SK-N-SH (cell line): Measurements from ENCODE around the gene BMP2K. TPM values are rescaled to one million over a fixed set of nuclear protein-coding genes. Genes with fewer than 3 reads are reported as not detected.

Source experiments
- CTCF ChIA-PET: fragments of 300-600, 350-600 bp; formaldehyde crosslinking; extraction: SDS; loops from one replicate; lab custom pipeline; 2021; lab: Yijun Ruan, JAX
- POLR2A ChIA-PET: fragments of 350-600 bp; sonication (Branson Sonifier 250); formaldehyde crosslinking; extraction: SDS; loops from one replicate; lab custom pipeline; 2020; ENCODE audit warnings: antibody characterized with exemption, inconsistent platforms; lab: Yijun Ruan, JAX
- DNase-seq: peaks from one replicate; pipeline ENCODE4 v3.0.0; 2012
- H2AFZ ChIP-seq: fragments of 200-600 bp; sonication (generic); 2 replicates; pipeline ENCODE4 v1.8.1; 2016; ENCODE audit warnings: antibody characterized with exemption, mild to moderate bottlenecking, low read depth
- H3F3A ChIP-seq: fragments of 200-600 bp; sonication (generic); replicated peaks from 2 replicates; pipeline ENCODE3; 2016; ENCODE audit warnings: antibody characterized with exemption, mild to moderate bottlenecking; ENCODE audit not compliant: insufficient read depth
- H3K27ac ChIP-seq, 2 experiments: fragments of 200-500 bp in 1 of 2; fragments of 200-600 bp in 1 of 2; sonication (Bioruptor generic) in 1 of 2; sonication (generic), shearing (Covaris generic) in 1 of 2; 2 replicates each; pipeline versions ENCODE4 v1.5.1 to v1.6.1; 2014 to 2016; ENCODE audit warnings: low read depth in 2 of 2, inconsistent platforms in 1 of 2, low read length in 1 of 2, mild to moderate bottlenecking in 1 of 2, mixed read lengths in 1 of 2
- H3K27me3 ChIP-seq: fragments of 200-600 bp; sonication (generic), shearing (Covaris generic); 2 replicates; pipeline ENCODE4 v1.6.1; 2016; ENCODE audit warnings: mixed run types; ENCODE audit not compliant: insufficient read depth
- H3K36me3 ChIP-seq, 2 experiments: fragments of 200-500 bp in 1 of 2; fragments of 200-600 bp in 1 of 2; sonication (Bioruptor generic) in 1 of 2; sonication (generic) in 1 of 2; replicated peaks in 1 of 2; 2 replicates each; pipeline versions ENCODE3 to v1.5.1; 2014 to 2016; ENCODE audit warnings: low read length in 1 of 2, mild to moderate bottlenecking in 1 of 2; ENCODE audit not compliant: insufficient read depth in 2 of 2, control insufficient read depth in 1 of 2
- H3K4me1 ChIP-seq, 2 experiments: fragments of 200-500 bp in 1 of 2; fragments of 200-600 bp in 1 of 2; sonication (Bioruptor generic) in 1 of 2; sonication (generic), shearing (Covaris generic) in 1 of 2; 2 replicates each; pipeline versions ENCODE4 v1.5.1 to v1.6.1; 2014 to 2016; ENCODE audit warnings: low read depth in 1 of 2, low read length in 1 of 2, mixed run types in 1 of 2; ENCODE audit not compliant: insufficient read depth in 2 of 2, control insufficient read depth in 1 of 2
- H3K4me2 ChIP-seq: fragments of 200-600 bp; sonication (generic), shearing (Covaris generic); 2 replicates; pipeline ENCODE4 v1.6.1; 2017; ENCODE audit warnings: mixed run types
- H3K4me3 ChIP-seq, 2 experiments: fragments of 200-500 bp in 1 of 2; fragments of 200-600 bp in 1 of 2; sonication (Bioruptor generic) in 1 of 2; sonication (generic), shearing (Covaris generic) in 1 of 2; 2 replicates each; pipeline versions ENCODE4 v1.5.1 to v1.8.1; 2014 to 2016; ENCODE audit warnings: low read depth in 2 of 2, inconsistent platforms in 1 of 2, low read length in 1 of 2, mild to moderate bottlenecking in 1 of 2, mixed read lengths in 1 of 2, moderate library complexity in 1 of 2
- H3K79me2 ChIP-seq: fragments of 200-600 bp; sonication (generic); 2 replicates; pipeline ENCODE4 v1.8.1; 2017; ENCODE audit warnings: mild to moderate bottlenecking; ENCODE audit not compliant: insufficient read depth
- H3K9ac ChIP-seq: fragments of 200-600 bp; sonication (generic); 2 replicates; pipeline ENCODE4 v1.6.1; 2017; ENCODE audit warnings: mixed run types
- H3K9me2 ChIP-seq: fragments of 200-600 bp; sonication (generic); 2 replicates; pipeline ENCODE4 v1.6.1; 2017; ENCODE audit warnings: mixed run types
- H3K9me3 ChIP-seq: fragments of 200-600 bp; sonication (generic); 2 replicates; pipeline ENCODE4 v1.6.1; 2017; ENCODE audit warnings: mixed run types, mild to moderate bottlenecking, moderate library complexity
- H4K20me1 ChIP-seq: fragments of 200-600 bp; sonication (generic); 2 replicates; pipeline ENCODE4 v1.6.1; 2017; ENCODE audit warnings: mild to moderate bottlenecking, mixed run types; ENCODE audit not compliant: insufficient read depth
- CHD2 ChIP-seq: fragments of 150-350 bp; IDR thresholded peaks from 2 replicates; pipeline ENCODE4 v1.6.1; 2018; ENCODE audit warnings: low read length; ENCODE audit not compliant: partially characterized antibody
- ELF1 ChIP-seq: IDR thresholded peaks from 2 replicates; pipeline ENCODE4 v1.4.0; 2012
- EP300 ChIP-seq, 2 experiments: IDR thresholded peaks; 2 replicates each; pipeline versions ENCODE4 v1.4.0 to v1.6.1; 2012; ENCODE audit warnings: borderline replicate concordance in 1 of 2, low read depth in 1 of 2, low read length in 1 of 2
- EZH2phosphoT487 ChIP-seq: fragments of 200-600 bp; sonication (generic); IDR thresholded peaks from 2 replicates; pipeline ENCODE4 v1.6.1; 2017; ENCODE audit warnings: low read depth, mixed run types, mild to moderate bottlenecking, antibody characterized with exemption, moderate library complexity, borderline replicate concordance
- FOSL2 ChIP-seq: IDR thresholded peaks from 2 replicates; pipeline ENCODE4 v1.4.0; 2012; ENCODE audit warnings: low read depth, mild to moderate bottlenecking, moderate library complexity, borderline replicate concordance
- FOXJ3 ChIP-seq: sonication (generic); formaldehyde crosslinking; IDR thresholded peaks from 2 replicates; pipeline ENCODE4 v1.5.1; 2020; ENCODE audit warnings: mild to moderate bottlenecking, missing genetic modification reagents
- FOXM1 ChIP-seq: IDR thresholded peaks from 2 replicates; pipeline ENCODE4 v1.4.0; 2012; ENCODE audit warnings: low read depth, mild to moderate bottlenecking
- POLR2AphosphoS5 ChIP-seq: IDR thresholded peaks from 2 replicates; pipeline ENCODE4 v1.6.1; 2012; ENCODE audit warnings: low read depth, low read length
- RFX5 ChIP-seq: IDR thresholded peaks from 2 replicates; pipeline ENCODE4 v1.6.1; 2012; ENCODE audit warnings: mild to moderate bottlenecking, improper control_type of control experiment, low read length
- RXRA ChIP-seq: IDR thresholded peaks from 2 replicates; pipeline ENCODE4 v1.4.0; 2012; ENCODE audit warnings: low read depth, mild to moderate bottlenecking, borderline replicate concordance
- TEAD4 ChIP-seq: IDR thresholded peaks from 2 replicates; pipeline ENCODE4 v1.4.0; 2012; ENCODE audit warnings: mild to moderate bottlenecking, borderline replicate concordance; ENCODE audit not compliant: insufficient read depth
- YY1 ChIP-seq: IDR thresholded peaks from 2 replicates; pipeline ENCODE4 v1.4.0; 2012; ENCODE audit warnings: low read depth, mild to moderate bottlenecking
- WGBS: methylation state at CpG from one replicate; pipeline ENCODE4 v1.1.6; 2017; ENCODE audit warnings: low lambda C conversion rate; 5-methylcytosine and 5-hydroxymethylcytosine counted together
- polyA plus RNA-seq, 3 experiments: library from polyadenylated mRNA; depleted of rRNA; stranded (reverse); fragments of >200 nt; gene quantifications; 2 replicates each; pipeline ENCODE4 v1.2.3, GENCODE V29; 2012
- TF ChIP-seq, protein P1 (sequence below): fragments of 150-350 bp; IDR thresholded peaks from 2 replicates; pipeline ENCODE4 v1.6.1; 2016; ENCODE audit warnings: mild to moderate bottlenecking, low read depth, low read length
- TF ChIP-seq, protein P2 (sequence below): IDR thresholded peaks from 2 replicates; pipeline ENCODE4; 2012

Gene BMP2K
- polyA plus RNA-seq, 1 of the 3 experiments (the other 2 are of a cell fraction): 7.2 TPM

DNA sequence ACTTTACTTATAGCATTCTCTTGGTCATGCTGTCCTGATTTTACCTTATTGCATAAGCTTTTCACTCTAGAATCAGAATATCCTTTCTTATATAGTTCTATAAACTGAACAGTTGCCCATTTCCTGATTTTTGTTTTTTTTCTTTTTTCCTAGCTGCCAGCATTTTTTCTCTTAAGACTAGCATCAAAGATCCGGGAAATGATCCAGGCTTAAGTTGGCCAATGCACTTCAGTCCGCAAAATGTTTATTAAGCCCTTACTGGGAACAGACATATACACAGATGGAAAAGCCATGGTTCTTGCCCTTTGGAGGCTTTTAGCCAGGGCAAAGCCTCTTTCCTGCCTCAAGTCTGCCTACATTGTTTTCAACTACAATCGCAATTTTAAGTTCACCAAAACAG is 10.1 kb upstream of the BMP2K start:
- H3K36me3 ChIP-seq: no peaks in the 10 kb centered on the region
- no peaks in the 10 kb centered on the region; a peak in 2 of 4 replicates for H3K4me1 ChIP-seq
- no peaks in the 10 kb centered on the region for H3K9me3 ChIP-seq
- H3K79me2 ChIP-seq: no peaks in the 10 kb centered on the region
- WGBS: 93% methylated on average over 3 of the region's 3 CpGs
- H3K9ac ChIP-seq: no peak overlapping the region
- no peaks in the 10 kb centered on the region for H3K27me3 ChIP-seq
- no peaks in the 10 kb centered on the region for H3K9me2 ChIP-seq
- no peak overlapping the region for H3K4me3 ChIP-seq
- H3K27ac ChIP-seq: no peak overlapping the region
- no peaks in the 10 kb centered on the region for H4K20me1 ChIP-seq
- no peak for DNase-seq
- ChIA-PET CTCF (no interaction called here), POLR2A (no interaction called here)
- no peak overlapping the region for H2AFZ ChIP-seq
- peaks cover 29% of the 10 kb centered on the region for H3F3A ChIP-seq
- H3K4me2 ChIP-seq: no peak overlapping the region
- TF ChIP-seq EP300 (IDR thresholded peaks at IDR 0.05; ENCODE audit: borderline replicate concordance in 1 of 2, low read depth in 1 of 2, low read length in 1 of 2) (no peak), EZH2phosphoT487 (no peak), TEAD4 (no peak), POLR2AphosphoS5 (no peak)
- TF ChIP-seq, protein P1, sequence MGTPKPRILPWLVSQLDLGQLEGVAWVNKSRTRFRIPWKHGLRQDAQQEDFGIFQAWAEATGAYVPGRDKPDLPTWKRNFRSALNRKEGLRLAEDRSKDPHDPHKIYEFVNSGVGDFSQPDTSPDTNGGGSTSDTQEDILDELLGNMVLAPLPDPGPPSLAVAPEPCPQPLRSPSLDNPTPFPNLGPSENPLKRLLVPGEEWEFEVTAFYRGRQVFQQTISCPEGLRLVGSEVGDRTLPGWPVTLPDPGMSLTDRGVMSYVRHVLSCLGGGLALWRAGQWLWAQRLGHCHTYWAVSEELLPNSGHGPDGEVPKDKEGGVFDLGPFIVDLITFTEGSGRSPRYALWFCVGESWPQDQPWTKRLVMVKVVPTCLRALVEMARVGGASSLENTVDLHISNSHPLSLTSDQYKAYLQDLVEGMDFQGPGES: no peak

DNA sequence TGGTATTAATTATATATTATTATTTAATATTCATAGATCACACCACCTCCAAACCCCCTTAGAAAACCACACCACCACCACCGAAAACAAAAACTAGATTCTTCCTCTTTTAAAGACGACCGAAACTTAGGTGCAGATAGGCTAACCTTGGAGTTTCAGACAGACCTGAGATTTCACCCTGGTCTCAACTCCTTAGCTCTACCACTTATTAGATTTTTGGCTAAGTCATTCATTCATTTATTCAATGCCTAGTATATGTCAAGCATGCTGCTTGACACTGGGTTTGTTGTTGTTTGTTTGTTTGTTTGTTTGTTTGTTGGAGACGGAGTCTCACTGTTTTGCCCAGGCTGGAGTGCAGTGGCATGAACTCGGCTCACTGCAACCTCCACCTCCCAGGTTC is 9.5 kb upstream of the BMP2K start:
- no peaks in the 10 kb centered on the region for H3K9me3 ChIP-seq
- no peaks in the 10 kb centered on the region for H3K27me3 ChIP-seq
- H4K20me1 ChIP-seq: no peaks in the 10 kb centered on the region
- TF ChIP-seq YY1 (no peak), FOXJ3 (CRISPR knock-in tag) (no peak), ELF1 (no peak), RFX5 (no peak), RXRA (no peak), POLR2AphosphoS5 (no peak), FOXM1 (no peak), FOSL2 (no peak), CHD2 (no peak)
- TF ChIP-seq, protein P2, sequence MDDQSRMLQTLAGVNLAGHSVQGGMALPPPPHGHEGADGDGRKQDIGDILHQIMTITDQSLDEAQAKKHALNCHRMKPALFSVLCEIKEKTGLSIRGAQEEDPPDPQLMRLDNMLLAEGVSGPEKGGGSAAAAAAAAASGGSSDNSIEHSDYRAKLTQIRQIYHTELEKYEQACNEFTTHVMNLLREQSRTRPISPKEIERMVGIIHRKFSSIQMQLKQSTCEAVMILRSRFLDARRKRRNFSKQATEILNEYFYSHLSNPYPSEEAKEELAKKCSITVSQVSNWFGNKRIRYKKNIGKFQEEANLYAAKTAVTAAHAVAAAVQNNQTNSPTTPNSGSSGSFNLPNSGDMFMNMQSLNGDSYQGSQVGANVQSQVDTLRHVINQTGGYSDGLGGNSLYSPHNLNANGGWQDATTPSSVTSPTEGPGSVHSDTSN: no peak
- no peak overlapping the region for H3K4me2 ChIP-seq
- no peak overlapping the region for H3K27ac ChIP-seq
- POLR2A ChIA-PET: no interaction called here
- no peaks in the 10 kb centered on the region for H3K36me3 ChIP-seq
- 94% methylated on average over 5 of the region's 5 CpGs for WGBS
- H3K9me2 ChIP-seq: no peaks in the 10 kb centered on the region
- no peaks in the 10 kb centered on the region; a peak in 2 of 4 replicates for H3K4me1 ChIP-seq
- no peak overlapping the region for H3K4me3 ChIP-seq
- CTCF ChIA-PET: no interaction called here
- H3F3A ChIP-seq: peaks cover 29% of the 10 kb centered on the region
- DNase-seq: no peak
- H2AFZ ChIP-seq: no peak overlapping the region
- no peaks in the 10 kb centered on the region for H3K79me2 ChIP-seq
- no peak overlapping the region for H3K9ac ChIP-seq
